DOHH2 (cell line): ENCODE measurements around the gene DHODH.

Source experiments
- EZH2phosphoT487 ChIP-seq: fragments of 200-600 bp; sonication (generic); IDR thresholded peaks from 2 replicates; pipeline ENCODE4 v1.6.1; 2017; ENCODE audit warnings: borderline replicate concordance, mild to moderate bottlenecking, antibody characterized with exemption, low read length, moderate library complexity, mixed read lengths
- TF ChIP-seq, protein P1 (sequence below): fragments of 200-600 bp; sonication (generic); IDR thresholded peaks from one replicate; pipeline ENCODE4 v1.5.1; 2014; ENCODE audit warnings: antibody characterized with exemption, mild to moderate bottlenecking, low read depth, low read length; ENCODE audit not compliant: poor library complexity, severe bottlenecking

DNA sequence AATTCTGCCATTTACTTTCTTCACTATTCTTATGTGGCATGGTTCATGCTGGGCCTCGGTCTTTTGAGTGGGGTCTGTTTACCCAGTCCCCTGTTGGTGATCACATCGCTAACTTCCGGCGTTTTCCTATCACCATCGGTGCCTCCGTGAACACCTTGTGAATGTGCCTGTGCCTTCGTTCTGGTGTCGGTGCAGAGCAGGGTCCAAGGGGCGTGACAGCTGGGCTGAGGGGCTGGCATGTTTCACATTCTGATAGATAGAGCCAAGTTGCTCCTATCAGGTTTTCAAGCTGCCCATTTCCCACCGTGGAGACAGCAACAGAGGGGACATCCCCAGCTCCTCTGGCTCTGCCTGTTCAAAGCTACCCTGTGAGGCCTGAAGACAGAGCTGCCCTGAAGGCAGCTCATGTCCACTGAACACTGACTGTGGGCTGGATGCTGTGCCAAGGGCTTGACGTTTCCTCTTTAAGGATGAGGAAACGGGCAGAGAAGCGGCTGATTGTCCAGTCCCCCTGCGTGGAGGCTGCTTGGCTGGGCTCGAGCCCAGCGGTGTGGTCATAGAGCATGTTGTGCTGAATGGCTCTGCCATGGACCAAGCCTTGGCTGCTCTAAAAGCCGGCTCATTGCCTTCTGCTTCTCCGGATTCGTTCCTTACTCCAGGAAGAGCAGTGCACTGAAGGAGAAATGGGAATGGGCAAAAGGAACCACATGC, 17.0 kb downstream of the DHODH start:
- TF ChIP-seq, protein P1, sequence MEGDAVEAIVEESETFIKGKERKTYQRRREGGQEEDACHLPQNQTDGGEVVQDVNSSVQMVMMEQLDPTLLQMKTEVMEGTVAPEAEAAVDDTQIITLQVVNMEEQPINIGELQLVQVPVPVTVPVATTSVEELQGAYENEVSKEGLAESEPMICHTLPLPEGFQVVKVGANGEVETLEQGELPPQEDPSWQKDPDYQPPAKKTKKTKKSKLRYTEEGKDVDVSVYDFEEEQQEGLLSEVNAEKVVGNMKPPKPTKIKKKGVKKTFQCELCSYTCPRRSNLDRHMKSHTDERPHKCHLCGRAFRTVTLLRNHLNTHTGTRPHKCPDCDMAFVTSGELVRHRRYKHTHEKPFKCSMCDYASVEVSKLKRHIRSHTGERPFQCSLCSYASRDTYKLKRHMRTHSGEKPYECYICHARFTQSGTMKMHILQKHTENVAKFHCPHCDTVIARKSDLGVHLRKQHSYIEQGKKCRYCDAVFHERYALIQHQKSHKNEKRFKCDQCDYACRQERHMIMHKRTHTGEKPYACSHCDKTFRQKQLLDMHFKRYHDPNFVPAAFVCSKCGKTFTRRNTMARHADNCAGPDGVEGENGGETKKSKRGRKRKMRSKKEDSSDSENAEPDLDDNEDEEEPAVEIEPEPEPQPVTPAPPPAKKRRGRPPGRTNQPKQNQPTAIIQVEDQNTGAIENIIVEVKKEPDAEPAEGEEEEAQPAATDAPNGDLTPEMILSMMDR: no peak
- no peak for TF ChIP-seq EZH2phosphoT487
